Neural cell (in vitro differentiated cells): ENCODE data around the gene SSBP3. TPM values are rescaled to one million over a fixed set of nuclear protein-coding genes. Genes with fewer than 3 reads are reported as not detected.

Source experiments
- H2AFZ ChIP-seq: fragments of 200-600, 300-800 bp; sonication (generic), shearing (Covaris generic); 2 replicates; pipeline ENCODE4 v1.6.0; 2014; ENCODE audit warnings: low read depth, mild to moderate bottlenecking, antibody characterized with exemption, low read length, moderate library complexity
- H3F3A ChIP-seq: fragments of 200-600 bp; shearing (Covaris generic); 2 replicates; pipeline ENCODE4 v1.6.1; 2016; ENCODE audit warnings: mild to moderate bottlenecking, moderate library complexity, mixed read lengths, antibody characterized with exemption, low read length; ENCODE audit not compliant: insufficient read depth, poor library complexity, severe bottlenecking
- H3K27ac ChIP-seq: fragments of 200-600, 300-800 bp; sonication (generic), shearing (Covaris generic); 2 replicates; pipeline ENCODE4 v1.5.1; 2014; ENCODE audit warnings: mild to moderate bottlenecking, low read length, moderate library complexity
- H3K27me3 ChIP-seq: fragments of 300-800, 200-600 bp; sonication (generic), shearing (Covaris generic); 2 replicates; pipeline ENCODE4 v1.6.0; 2014; ENCODE audit warnings: mild to moderate bottlenecking, low read depth, low read length, moderate library complexity; ENCODE audit not compliant: insufficient read depth
- H3K36me3 ChIP-seq: fragments of 300-800, 200-600 bp; sonication (generic), shearing (Covaris generic); 2 replicates; pipeline ENCODE4 v1.5.1; 2014; ENCODE audit warnings: mild to moderate bottlenecking, antibody characterized with exemption, low read length, moderate library complexity; ENCODE audit not compliant: insufficient read depth
- H3K4me2 ChIP-seq: fragments of 300-800, 200-600 bp; sonication (generic), shearing (Covaris generic); 2 replicates; pipeline ENCODE4 v1.6.0; 2014; ENCODE audit warnings: mild to moderate bottlenecking, low read length
- H3K4me3 ChIP-seq: fragments of 300-800, 200-600 bp; sonication (generic), shearing (Covaris generic); 2 replicates; pipeline ENCODE4 v1.5.1; 2014; ENCODE audit warnings: mild to moderate bottlenecking, low read length, moderate library complexity
- H3K79me2 ChIP-seq: fragments of 200-600 bp; shearing (Covaris generic); replicated peaks from 2 replicates; pipeline ENCODE4 v1.6.0; 2014; ENCODE audit warnings: mild to moderate bottlenecking, low read length, moderate library complexity; ENCODE audit not compliant: insufficient read depth
- H3K9ac ChIP-seq: fragments of 300-800, 200-600 bp; sonication (generic), shearing (Covaris generic); 2 replicates; pipeline ENCODE4 v1.6.1; 2016; ENCODE audit warnings: mild to moderate bottlenecking, low read length, mixed read lengths
- H3K9me2 ChIP-seq: fragments of 200-600 bp; shearing (Covaris generic); 2 replicates; pipeline ENCODE4 v1.6.1; 2016; ENCODE audit warnings: mild to moderate bottlenecking, low read length, mixed read lengths; ENCODE audit not compliant: insufficient read depth
- H3K9me3 ChIP-seq: fragments of 200-600, 300-800 bp; sonication (generic), shearing (Covaris generic); 2 replicates; pipeline ENCODE4 v1.6.1; 2016; ENCODE audit warnings: mild to moderate bottlenecking, mixed run types, low read length, moderate library complexity, mixed read lengths
- H4K20me1 ChIP-seq: fragments of 200-600 bp; shearing (Covaris generic); 2 replicates; pipeline ENCODE4 v1.6.1; 2016; ENCODE audit warnings: mild to moderate bottlenecking, mixed run types; ENCODE audit not compliant: insufficient read depth
- EP300 ChIP-seq: fragments of 450-650 bp; conservative IDR thresholded peaks from 2 replicates; pipeline ENCODE4 v1.6.1; 2014; ENCODE audit warnings: antibody characterized with exemption, mild to moderate bottlenecking, moderate library complexity; ENCODE audit not compliant: poor library complexity, severe bottlenecking
- EZH2 ChIP-seq: fragments of 200-600, 300-800 bp; shearing (Covaris generic), sonication (generic); IDR thresholded peaks from 2 replicates; pipeline ENCODE4 v1.6.1; 2014; ENCODE audit warnings: antibody characterized with exemption, low read length, borderline replicate concordance, mild to moderate bottlenecking; ENCODE audit not compliant: insufficient read depth, poor library complexity, severe bottlenecking
- MXI1 ChIP-seq: fragments of 450-650 bp; conservative IDR thresholded peaks from 2 replicates; pipeline ENCODE4 v1.6.1; 2014; ENCODE audit warnings: antibody characterized with exemption, mild to moderate bottlenecking; ENCODE audit not compliant: poor library complexity, severe bottlenecking
- POLR2AphosphoS5 ChIP-seq: IDR thresholded peaks from 2 replicates; pipeline ENCODE4 v1.6.1; 2012
- RAD21 ChIP-seq: fragments of 450-650 bp; conservative IDR thresholded peaks from 2 replicates; pipeline ENCODE4 v1.6.1; 2014; ENCODE audit warnings: antibody characterized with exemption, mild to moderate bottlenecking, moderate library complexity
- SMC3 ChIP-seq: fragments of 450-650 bp; conservative IDR thresholded peaks from 2 replicates; pipeline ENCODE4 v1.6.1; 2014; ENCODE audit warnings: antibody characterized with exemption, mild to moderate bottlenecking, moderate library complexity; ENCODE audit not compliant: poor library complexity
- TAF1 ChIP-seq: IDR thresholded peaks from 2 replicates; pipeline ENCODE4 v1.6.1; 2012; ENCODE audit warnings: low read depth
- polyA plus RNA-seq: library from polyadenylated mRNA; depleted of rRNA; stranded (reverse); fragments of >200 nt; gene quantifications from 2 replicates; pipeline ENCODE4 v1.2.3, GENCODE V29; 2014
- TF ChIP-seq, protein P1 (sequence below): IDR thresholded peaks from 2 replicates; pipeline ENCODE4 v1.6.1; 2012; ENCODE audit warnings: borderline replicate concordance
- TF ChIP-seq, protein P2 (sequence below): fragments of 450-650 bp; IDR thresholded peaks from 2 replicates; pipeline ENCODE4 v1.5.1; 2014; ENCODE audit warnings: antibody characterized with exemption, mild to moderate bottlenecking, moderate library complexity; ENCODE audit not compliant: poor library complexity, severe bottlenecking

SSBP3 gene
- polyA plus RNA-seq, 1 donor from 2014 or later: 77.4 TPM

DNA sequence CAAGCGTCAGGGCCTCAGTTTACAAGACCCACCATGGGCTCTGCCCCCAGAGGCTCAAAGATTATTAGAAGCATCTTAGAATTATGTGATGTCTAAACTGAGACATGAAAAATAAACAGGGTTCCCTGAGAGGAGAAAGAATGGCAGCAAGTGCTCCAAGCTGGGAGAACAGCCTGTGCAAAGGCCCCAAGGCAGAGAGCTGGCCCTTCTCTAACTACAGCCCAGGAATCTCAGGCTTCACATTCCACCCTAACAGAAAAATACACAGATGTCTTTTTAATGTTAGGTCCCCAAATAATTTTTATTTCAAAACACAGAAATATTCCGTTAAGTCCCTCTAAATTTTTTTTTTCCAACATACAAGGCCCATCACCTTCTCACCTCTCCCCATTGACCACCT lies 21.7 kb downstream of the SSBP3 start:
- no peaks in the 10 kb centered on the region for H3F3A ChIP-seq
- H3K4me2 ChIP-seq: no peak overlapping the region
- no peak overlapping the region for H2AFZ ChIP-seq
- no peak for TF ChIP-seq RAD21
- TF ChIP-seq MXI1: no peak
- TF ChIP-seq, protein P1, sequence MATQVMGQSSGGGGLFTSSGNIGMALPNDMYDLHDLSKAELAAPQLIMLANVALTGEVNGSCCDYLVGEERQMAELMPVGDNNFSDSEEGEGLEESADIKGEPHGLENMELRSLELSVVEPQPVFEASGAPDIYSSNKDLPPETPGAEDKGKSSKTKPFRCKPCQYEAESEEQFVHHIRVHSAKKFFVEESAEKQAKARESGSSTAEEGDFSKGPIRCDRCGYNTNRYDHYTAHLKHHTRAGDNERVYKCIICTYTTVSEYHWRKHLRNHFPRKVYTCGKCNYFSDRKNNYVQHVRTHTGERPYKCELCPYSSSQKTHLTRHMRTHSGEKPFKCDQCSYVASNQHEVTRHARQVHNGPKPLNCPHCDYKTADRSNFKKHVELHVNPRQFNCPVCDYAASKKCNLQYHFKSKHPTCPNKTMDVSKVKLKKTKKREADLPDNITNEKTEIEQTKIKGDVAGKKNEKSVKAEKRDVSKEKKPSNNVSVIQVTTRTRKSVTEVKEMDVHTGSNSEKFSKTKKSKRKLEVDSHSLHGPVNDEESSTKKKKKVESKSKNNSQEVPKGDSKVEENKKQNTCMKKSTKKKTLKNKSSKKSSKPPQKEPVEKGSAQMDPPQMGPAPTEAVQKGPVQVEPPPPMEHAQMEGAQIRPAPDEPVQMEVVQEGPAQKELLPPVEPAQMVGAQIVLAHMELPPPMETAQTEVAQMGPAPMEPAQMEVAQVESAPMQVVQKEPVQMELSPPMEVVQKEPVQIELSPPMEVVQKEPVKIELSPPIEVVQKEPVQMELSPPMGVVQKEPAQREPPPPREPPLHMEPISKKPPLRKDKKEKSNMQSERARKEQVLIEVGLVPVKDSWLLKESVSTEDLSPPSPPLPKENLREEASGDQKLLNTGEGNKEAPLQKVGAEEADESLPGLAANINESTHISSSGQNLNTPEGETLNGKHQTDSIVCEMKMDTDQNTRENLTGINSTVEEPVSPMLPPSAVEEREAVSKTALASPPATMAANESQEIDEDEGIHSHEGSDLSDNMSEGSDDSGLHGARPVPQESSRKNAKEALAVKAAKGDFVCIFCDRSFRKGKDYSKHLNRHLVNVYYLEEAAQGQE: no peak
- no peak for TF ChIP-seq TAF1
- TF ChIP-seq EZH2: no peak
- TF ChIP-seq, protein P2, sequence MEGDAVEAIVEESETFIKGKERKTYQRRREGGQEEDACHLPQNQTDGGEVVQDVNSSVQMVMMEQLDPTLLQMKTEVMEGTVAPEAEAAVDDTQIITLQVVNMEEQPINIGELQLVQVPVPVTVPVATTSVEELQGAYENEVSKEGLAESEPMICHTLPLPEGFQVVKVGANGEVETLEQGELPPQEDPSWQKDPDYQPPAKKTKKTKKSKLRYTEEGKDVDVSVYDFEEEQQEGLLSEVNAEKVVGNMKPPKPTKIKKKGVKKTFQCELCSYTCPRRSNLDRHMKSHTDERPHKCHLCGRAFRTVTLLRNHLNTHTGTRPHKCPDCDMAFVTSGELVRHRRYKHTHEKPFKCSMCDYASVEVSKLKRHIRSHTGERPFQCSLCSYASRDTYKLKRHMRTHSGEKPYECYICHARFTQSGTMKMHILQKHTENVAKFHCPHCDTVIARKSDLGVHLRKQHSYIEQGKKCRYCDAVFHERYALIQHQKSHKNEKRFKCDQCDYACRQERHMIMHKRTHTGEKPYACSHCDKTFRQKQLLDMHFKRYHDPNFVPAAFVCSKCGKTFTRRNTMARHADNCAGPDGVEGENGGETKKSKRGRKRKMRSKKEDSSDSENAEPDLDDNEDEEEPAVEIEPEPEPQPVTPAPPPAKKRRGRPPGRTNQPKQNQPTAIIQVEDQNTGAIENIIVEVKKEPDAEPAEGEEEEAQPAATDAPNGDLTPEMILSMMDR: no peak
- no peak for TF ChIP-seq SMC3
- no peak for TF ChIP-seq EP300
- TF ChIP-seq POLR2AphosphoS5: no peak
- peaks cover 93% of the 10 kb centered on the region for H3K79me2 ChIP-seq
- H3K4me3 ChIP-seq: no peak overlapping the region
- no peak overlapping the region for H3K27ac ChIP-seq
- H3K9me2 ChIP-seq: no peaks in the 10 kb centered on the region
- H3K36me3 ChIP-seq: peaks cover 8% of the 10 kb centered on the region
- H4K20me1 ChIP-seq: peaks cover 40% of the 10 kb centered on the region
- H3K9ac ChIP-seq: no peak overlapping the region
- H3K9me3 ChIP-seq: no peaks in the 10 kb centered on the region
- no peaks in the 10 kb centered on the region for H3K27me3 ChIP-seq

DNA sequence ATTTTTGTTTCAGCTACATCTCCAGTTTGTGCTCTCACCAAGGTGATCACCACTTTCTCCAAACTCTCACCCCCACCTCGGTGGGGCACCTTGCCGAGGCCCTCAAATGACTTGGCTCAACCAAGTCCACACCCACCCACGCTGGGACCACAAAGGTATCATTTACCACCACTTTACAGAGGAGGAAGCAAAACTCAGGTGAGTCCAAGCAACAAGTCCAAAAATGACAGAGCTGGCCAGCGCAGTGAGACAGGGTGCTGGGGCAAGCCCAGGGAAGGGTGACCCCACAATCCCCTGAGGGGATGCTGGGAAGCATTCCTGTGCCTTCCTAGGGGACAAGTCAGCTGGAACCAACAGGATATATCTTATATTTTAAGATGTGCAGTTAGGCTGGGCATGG lies 24.7 kb downstream of the SSBP3 start:
- TF ChIP-seq SMC3 (no peak), POLR2AphosphoS5 (no peak), EZH2 (no peak), EP300 (no peak), MXI1 (no peak), TAF1 (no peak), RAD21 (no peak)
- TF ChIP-seq, protein P1: no peak
- TF ChIP-seq, protein P2: no peak
- Histone ChIP-seq H3F3A (no peaks in the 10 kb centered on the region), H3K36me3 (peaks cover 8% of the 10 kb centered on the region), H3K9me2 (no peaks in the 10 kb centered on the region), H4K20me1 (peaks cover 18% of the 10 kb centered on the region), H3K4me2 (no peak overlapping the region), H3K79me2 (peaks cover 94% of the 10 kb centered on the region), H3K4me3 (no peak overlapping the region), H3K27ac (no peak overlapping the region), H2AFZ (no peak overlapping the region), H3K9ac (no peak overlapping the region), H3K9me3 (no peaks in the 10 kb centered on the region), H3K27me3 (no peaks in the 10 kb centered on the region)
